K562 (cell line): ENCODE measurements around the gene KLHL12. TPM values are rescaled to one million over a fixed set of nuclear protein-coding genes. Genes with fewer than 3 reads are reported as not detected.

Source experiments
- ATAC-seq: fragments of 200-7000 bp; cut with Tn5 transposase; 3 replicates; pipeline ENCODE4 v1.9.1; 2020; ENCODE audit warnings: moderate library complexity
- BruUV-seq: library from RNA; stranded (reverse); fragments of 400-500 nt; replicated peaks from 2 replicates; lab custom pipeline; 2021; lab: Mats Ljungman, UMichigan
- CTCF ChIA-PET: fragments of 300-600 bp; formaldehyde crosslinking; extraction: SDS; loops from one replicate; lab custom pipeline; 2021; ENCODE audit warnings: low intra/inter-chr PET ratio; lab: Yijun Ruan, JAX
- POLR2A ChIA-PET: fragments of 300-600, 350-650 bp; sonication (Branson Sonifier 250); formaldehyde crosslinking; extraction: SDS; loops from one replicate; lab custom pipeline; 2021; ENCODE audit warnings: antibody characterized with exemption, inconsistent platforms; lab: Yijun Ruan, JAX
- DNase-seq, 4 experiments: peaks; one replicate each; pipeline versions ENCODE4 v3.0.0 to v3.0.0-alpha.2; 2011 to 2018; ENCODE audit warnings: low spot score in 3 of 4, mixed read lengths in 3 of 4; ENCODE audit errors: extremely low read depth in 1 of 4
- FAIRE-seq: peaks from 2 replicates; lab custom pipeline; 2011; peaks lifted over from hg19 to GRCh38; lab: Jason Lieb, UNC
- H2AFZ ChIP-seq: 2 replicates; pipeline ENCODE4 v1.6.0; 2011; ENCODE audit warnings: low read depth, low read length, control low read depth, inconsistent platforms
- H3K27ac ChIP-seq: fragments of 200-600 bp; 3 replicates; pipeline ENCODE4 v1.8.0; 2011; ENCODE audit warnings: low read depth, mild to moderate bottlenecking, control low read depth, inconsistent platforms, low read length, moderate library complexity, mixed read lengths; ENCODE audit errors: extremely low read depth
- H3K27me3 ChIP-seq, 2 experiments: fragments of 300-600 bp in 1 of 2; 2 replicates in 1 of 2; 3 replicates in 1 of 2; pipeline versions ENCODE4 v1.6.0 to v1.8.0; 2011; ENCODE audit warnings: inconsistent platforms in 2 of 2, low read length in 2 of 2, mild to moderate bottlenecking in 1 of 2, mixed read lengths in 1 of 2, moderate library complexity in 1 of 2; ENCODE audit not compliant: control insufficient read depth in 2 of 2, insufficient read depth in 2 of 2
- H3K36me3 ChIP-seq: fragments of 300-600 bp; 3 replicates; pipeline ENCODE4 v1.8.0; 2011; ENCODE audit warnings: mild to moderate bottlenecking, low read length, inconsistent platforms; ENCODE audit not compliant: control insufficient read depth, insufficient read depth
- H3K4me1 ChIP-seq, 2 experiments: fragments of 200-600 bp in 1 of 2; replicated peaks in 1 of 2; 2 replicates in 1 of 2; 3 replicates in 1 of 2; pipeline versions ENCODE4 v1.5.1 to v1.8.0; 2011; ENCODE audit warnings: inconsistent platforms in 2 of 2, low read length in 2 of 2, mild to moderate bottlenecking in 1 of 2, mixed read lengths in 1 of 2, moderate library complexity in 1 of 2; ENCODE audit not compliant: control insufficient read depth in 2 of 2, insufficient read depth in 2 of 2
- H3K4me2 ChIP-seq: 2 replicates; pipeline ENCODE4 v1.6.1; 2011; ENCODE audit warnings: low read length, control low read depth, inconsistent platforms, mixed read lengths; ENCODE audit not compliant: insufficient read depth
- H3K4me3 ChIP-seq: fragments of 200-600 bp; sonication (generic), shearing (Covaris generic); 2 replicates; pipeline ENCODE4 v1.5.1; 2016; ENCODE audit warnings: control low read depth, inconsistent platforms
- H3K79me2 ChIP-seq: fragments of 200-600 bp; 3 replicates; pipeline ENCODE4 v1.8.0; 2011; ENCODE audit warnings: low read length, inconsistent platforms; ENCODE audit not compliant: control insufficient read depth, insufficient read depth
- H3K9ac ChIP-seq, 2 experiments: 2 replicates each; pipeline versions ENCODE4 v1.6.0 to v1.6.1; 2011; ENCODE audit warnings: low read depth in 2 of 2, low read length in 2 of 2, control low read depth in 1 of 2, inconsistent platforms in 1 of 2, mild to moderate bottlenecking in 1 of 2, mixed read lengths in 1 of 2; ENCODE audit not compliant: insufficient read depth in 1 of 2
- H3K9me1 ChIP-seq: one replicate; pipeline ENCODE4 v1.6.0; 2011; ENCODE audit warnings: inconsistent platforms, mild to moderate bottlenecking, low read length, moderate library complexity; ENCODE audit not compliant: control insufficient read depth, insufficient read depth
- H3K9me3 ChIP-seq: replicated peaks from 2 replicates; pipeline ENCODE4 v1.5.1; 2011; ENCODE audit warnings: low read depth, low read length, inconsistent platforms; ENCODE audit not compliant: control insufficient read depth, insufficient read depth
- H4K20me1 ChIP-seq: replicated peaks from 2 replicates; pipeline ENCODE4 v1.6.1; 2011; ENCODE audit warnings: low read length, inconsistent platforms, mixed read lengths; ENCODE audit not compliant: control insufficient read depth, insufficient read depth
- CREM ChIP-seq: IDR thresholded peaks from 2 replicates; pipeline ENCODE4 v1.6.1; 2014; ENCODE audit warnings: antibody characterized with exemption, low read depth
- EP400 ChIP-seq: fragments of 450-650 bp; IDR thresholded peaks from 2 replicates; pipeline ENCODE4 v1.6.1; 2017; ENCODE audit warnings: antibody characterized with exemption, mild to moderate bottlenecking, moderate library complexity
- GABPA ChIP-seq: fragments of 200-800 bp; sonication (Bioruptor generic); conservative IDR thresholded peaks from 2 replicates; pipeline ENCODE4 v1.6.1; 2016; ENCODE audit warnings: low read depth, missing genetic modification characterization, missing compliant biosample characterization
- HES1 ChIP-seq: fragments of 450-650 bp; IDR thresholded peaks from 2 replicates; pipeline ENCODE4 v1.6.1; 2016; ENCODE audit warnings: low read depth, mild to moderate bottlenecking, moderate library complexity
- HNRNPH1 ChIP-seq: fragments of 200-400 bp; formaldehyde crosslinking; optimal IDR thresholded peaks from 2 replicates; pipeline ENCODE3; 2017; ENCODE audit warnings: low read depth, mild to moderate bottlenecking, low read length, moderate library complexity
- MCM3 ChIP-seq: fragments of 450-650 bp; IDR thresholded peaks from 2 replicates; pipeline ENCODE4 v1.6.1; 2016
- PBX2 ChIP-seq, 2 experiments: IDR thresholded peaks in 1 of 2; conservative IDR thresholded peaks in 1 of 2; 2 replicates each; pipeline ENCODE4 v1.6.1; 2016; ENCODE audit warnings: low read depth in 2 of 2, mild to moderate bottlenecking in 1 of 2, missing compliant biosample characterization in 1 of 2, missing genetic modification characterization in 1 of 2, moderate library complexity in 1 of 2
- PHF8 ChIP-seq: fragments of 200-600 bp; sonication (generic); IDR thresholded peaks from 2 replicates; pipeline ENCODE4 v1.6.1; 2012; ENCODE audit warnings: mixed run types, mild to moderate bottlenecking, inconsistent platforms, low read length, moderate library complexity, borderline replicate concordance
- POLR2B ChIP-seq: fragments of 450-650 bp; IDR thresholded peaks from 2 replicates; pipeline ENCODE4 v1.6.1; 2018; ENCODE audit warnings: low read depth; ENCODE audit not compliant: partially characterized antibody
- RNF2 ChIP-seq: sonication (generic); IDR thresholded peaks from 2 replicates; pipeline ENCODE4 v1.6.1; 2016
- ZBTB8A ChIP-seq: fragments of 450-650 bp; IDR thresholded peaks from 2 replicates; pipeline ENCODE4 v1.6.1; 2018; ENCODE audit warnings: mild to moderate bottlenecking, moderate library complexity; ENCODE audit not compliant: partially characterized antibody
- ZNF133 ChIP-seq: fragments of 250-450 bp; sonication (Bioruptor Pico); IDR thresholded peaks from 2 replicates; pipeline ENCODE4 v1.4.0; 2020; ENCODE audit warnings: mild to moderate bottlenecking
- WGBS: fragments of 100-300 bp; shearing (Covaris generic); methylation state at CpG from one replicate; pipeline ENCODE4 v1.1.6; 2016; ENCODE audit warnings: low coverage, mixed read lengths; ENCODE audit not compliant: insufficient coverage; ENCODE audit errors: missing lambda C conversion rate; 5-methylcytosine and 5-hydroxymethylcytosine counted together
- in situ Hi-C: fragments of 300-500 bp; cut with MboI; formaldehyde crosslinking; loops from 4 replicates; pipeline ENCODE4 v1.15.0; 2018; ENCODE audit warnings: inconsistent platforms, mixed read lengths
- intact Hi-C: fragments of 100-400 bp; cut with micrococcal nuclease; formaldehyde crosslinking; loops from 2 replicates; pipeline ENCODE4 v1.14.2; 2022
- polyA plus RNA-seq, 8 experiments: library from polyadenylated mRNA; depleted of rRNA in 4 of 8; stranded (reverse) in 5 of 8; unstranded in 3 of 8; fragments of >200 nt; fragmentation: Nextera tagmentation in 2 of 8; fragmentation: Illumina TruSeq in 1 of 8; extraction: Ambion mirVana in 2 of 8; extraction: Trizol in 1 of 8; gene quantifications; 2 replicates each; pipeline versions ENCODE4 v1.2.1 to v1.2.3, GENCODE V29; 2011 to 2014; ENCODE audit warnings: inconsistent platforms in 1 of 8, missing spikeins in 1 of 8
- total RNA-seq, 7 experiments: library from RNA; depleted of rRNA in 6 of 7; stranded (reverse); fragments of >200 nt in 6 of 7; fragmentation: Illumina TruSeq in 2 of 7; extraction: Trizol in 2 of 7; gene quantifications; 2 replicates each; pipeline versions ENCODE4 v1.2.1 to v1.2.3, GENCODE V29; 2011 to 2021; ENCODE audit warnings: low replicate concordance in 1 of 7
- TF ChIP-seq, protein P1 (sequence below): IDR thresholded peaks from 2 replicates; pipeline ENCODE4 v1.6.1; 2011; ENCODE audit warnings: borderline replicate concordance, low read depth, mild to moderate bottlenecking, moderate library complexity, low read length; ENCODE audit not compliant: insufficient read depth, poor library complexity, severe bottlenecking
- TF ChIP-seq, protein P2 (sequence below): fragments of 250-450 bp; sonication (Bioruptor Pico); IDR thresholded peaks from 2 replicates; pipeline ENCODE4 v1.5.0; 2020; ENCODE audit warnings: mild to moderate bottlenecking

KLHL12 gene
- total and polyA plus RNA-seq, 9 of the 15 experiments (the other 6 are each of a cell fraction or from before 2014, with no cell fraction given), result 23.1 to 85.1 (median 35.0) TPM

DNA sequence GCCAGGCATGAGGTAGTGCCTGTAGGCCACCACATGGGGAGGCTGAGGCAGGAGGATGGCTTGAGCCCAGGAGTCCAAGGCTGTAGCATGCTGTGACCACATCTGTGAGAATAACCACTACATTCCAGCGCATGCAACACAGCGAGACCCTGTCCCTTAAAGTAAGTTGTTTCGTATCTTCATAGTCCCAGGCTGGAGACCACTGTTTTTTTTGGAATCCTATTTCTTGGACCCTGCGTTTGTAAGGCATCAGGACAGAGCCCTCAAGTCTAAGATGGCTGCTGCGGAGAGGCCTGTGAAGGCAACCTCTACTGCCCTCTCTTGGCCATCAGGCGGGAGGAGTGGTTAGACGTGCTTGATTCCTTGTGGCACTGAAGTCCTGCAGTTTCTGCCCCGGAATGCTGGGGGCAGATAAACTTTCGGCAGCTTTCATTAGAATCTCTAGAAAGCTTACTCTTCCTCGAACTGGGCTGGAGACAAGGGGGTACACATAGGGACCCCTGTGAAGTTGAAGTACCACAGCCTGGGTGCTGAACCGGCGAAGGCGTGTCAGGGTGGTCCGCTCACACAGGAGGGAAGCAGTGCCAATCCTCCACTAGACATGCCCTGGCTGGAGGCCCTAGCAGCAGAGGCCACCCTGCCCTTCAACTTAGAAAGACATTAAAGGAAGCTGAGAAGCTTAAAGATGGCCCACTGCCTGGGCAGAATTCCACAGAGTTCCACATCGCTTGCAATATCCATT lies 74.7 kb downstream of the KLHL12 start:
- ATAC-seq (peak; percentile 97), DNase-seq (peak; percentile 80 to 86 (median 83)), FAIRE-seq (peak; percentile 98)
- Histone ChIP-seq H3K9me3 (no peaks in the 10 kb centered on the region), H3K4me3 (no peak overlapping the region), H3K27ac (no peak overlapping the region), H3K9ac (peak overlapping the region in 1 of 2 experiments; percentile 11; a peak in 1 of 4 replicates), H3K4me2 (no peak overlapping the region; the same call in 1 of the 2 replicates), H3K27me3 (no peaks in the 10 kb centered on the region; a peak in 1 of 5 replicates), H4K20me1 (no peaks in the 10 kb centered on the region), H3K79me2 (no peaks in the 10 kb centered on the region), H2AFZ (peak overlapping the region; percentile 93), H3K4me1 (peaks cover 0 to 4% of the 10 kb centered on the region in 2 experiments; a peak in 3 of 5 replicates), H3K36me3 (no peaks in the 10 kb centered on the region), H3K9me1 (no peaks in the 10 kb centered on the region)
- in situ Hi-C loops, result no loop called here
- no TSS peak for BruUV-seq
- ChIA-PET CTCF (interaction anchor here (1.1 kb wide), 1 partner anchor 146 kb away, joined by 3 read pairs; no protein-coding TSS in a partner anchor), POLR2A (no interaction called here)
- intact Hi-C loops, result loop anchor here (1.0 to 2.0 kb wide), 3 partner anchors 44 to 147 kb away; partner anchors contain the start of gene KDM5B
- WGBS, result 39% methylated on average over 15 of the region's 15 CpGs
- TF ChIP-seq MCM3 (no peak), POLR2B (no peak), ZNF133 (CRISPR knock-in tag) (no peak), EP400 (no peak), CREM (0 out of 2 replicates have a peak, but pooled peaks have one; percentile 5), ZBTB8A (no peak), PHF8 (no peak), PBX2 (CRISPR knock-in tag; IDR thresholded peaks at IDR 0.05; ENCODE audit: low read depth) (no peak), PBX2 (tag; conservative IDR thresholded peaks at IDR 0.05; ENCODE audit: low read depth) (no peak), GABPA (no peak), HES1 (no peak), RNF2 (no peak), HNRNPH1 (no peak)
- TF ChIP-seq, protein P1, sequence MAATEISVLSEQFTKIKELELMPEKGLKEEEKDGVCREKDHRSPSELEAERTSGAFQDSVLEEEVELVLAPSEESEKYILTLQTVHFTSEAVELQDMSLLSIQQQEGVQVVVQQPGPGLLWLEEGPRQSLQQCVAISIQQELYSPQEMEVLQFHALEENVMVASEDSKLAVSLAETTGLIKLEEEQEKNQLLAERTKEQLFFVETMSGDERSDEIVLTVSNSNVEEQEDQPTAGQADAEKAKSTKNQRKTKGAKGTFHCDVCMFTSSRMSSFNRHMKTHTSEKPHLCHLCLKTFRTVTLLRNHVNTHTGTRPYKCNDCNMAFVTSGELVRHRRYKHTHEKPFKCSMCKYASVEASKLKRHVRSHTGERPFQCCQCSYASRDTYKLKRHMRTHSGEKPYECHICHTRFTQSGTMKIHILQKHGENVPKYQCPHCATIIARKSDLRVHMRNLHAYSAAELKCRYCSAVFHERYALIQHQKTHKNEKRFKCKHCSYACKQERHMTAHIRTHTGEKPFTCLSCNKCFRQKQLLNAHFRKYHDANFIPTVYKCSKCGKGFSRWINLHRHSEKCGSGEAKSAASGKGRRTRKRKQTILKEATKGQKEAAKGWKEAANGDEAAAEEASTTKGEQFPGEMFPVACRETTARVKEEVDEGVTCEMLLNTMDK, result peak; percentile 55
- TF ChIP-seq, protein P2, sequence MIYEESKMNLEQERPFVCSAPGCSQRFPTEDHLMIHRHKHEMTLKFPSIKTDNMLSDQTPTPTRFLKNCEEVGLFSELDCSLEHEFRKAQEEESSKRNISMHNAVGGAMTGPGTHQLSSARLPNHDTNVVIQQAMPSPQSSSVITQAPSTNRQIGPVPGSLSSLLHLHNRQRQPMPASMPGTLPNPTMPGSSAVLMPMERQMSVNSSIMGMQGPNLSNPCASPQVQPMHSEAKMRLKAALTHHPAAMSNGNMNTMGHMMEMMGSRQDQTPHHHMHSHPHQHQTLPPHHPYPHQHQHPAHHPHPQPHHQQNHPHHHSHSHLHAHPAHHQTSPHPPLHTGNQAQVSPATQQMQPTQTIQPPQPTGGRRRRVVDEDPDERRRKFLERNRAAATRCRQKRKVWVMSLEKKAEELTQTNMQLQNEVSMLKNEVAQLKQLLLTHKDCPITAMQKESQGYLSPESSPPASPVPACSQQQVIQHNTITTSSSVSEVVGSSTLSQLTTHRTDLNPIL (CRISPR knock-in tag), result no peak
